Panc1 (cell line): ENCODE results near the gene ADARB2. TPM values are rescaled to one million over a fixed set of nuclear protein-coding genes. Genes with fewer than 3 reads are reported as not detected.

ENCODE experiments used
- ATAC-seq: fragments of 200-7000 bp; cut with Tn5 transposase; 2 replicates; pipeline ENCODE4 v1.9.1; 2020; ENCODE audit warnings: mild to moderate bottlenecking, moderate library complexity
- BruUV-seq: library from RNA; stranded (reverse); fragments of 400-500 nt; replicated peaks from 2 replicates; lab custom pipeline; 2021; lab: Mats Ljungman, UMichigan
- CTCF ChIA-PET: fragments of 300-600 bp; sonication (Branson Sonifier 250); formaldehyde crosslinking; loops from one replicate; lab custom pipeline; 2022; ENCODE audit warnings: antibody characterized with exemption; lab: Charles Lee
- POLR2A ChIA-PET: fragments of 300-600 bp; sonication (Branson Sonifier 250); formaldehyde crosslinking; loops from one replicate; lab custom pipeline; 2022; ENCODE audit warnings: antibody characterized with exemption; lab: Charles Lee
- DNase-seq: peaks from one replicate; pipeline ENCODE4 v3.0.0-alpha.2; 2010; ENCODE audit warnings: low read depth, low spot score
- H3K27ac ChIP-seq: 2 replicates; pipeline ENCODE4 v1.5.1; 2011; ENCODE audit warnings: mild to moderate bottlenecking, low read length, inconsistent platforms
- H3K27me3 ChIP-seq: fragments of 200-500 bp; sonication (Bioruptor generic); 2 replicates; pipeline ENCODE4 v1.6.0; 2014; ENCODE audit warnings: low read length, inconsistent platforms; ENCODE audit not compliant: control insufficient read depth, insufficient read depth
- H3K36me3 ChIP-seq: fragments of 200-500 bp; sonication (Bioruptor generic); 2 replicates; pipeline ENCODE4 v1.5.1; 2014; ENCODE audit warnings: inconsistent platforms, mild to moderate bottlenecking, low read length, moderate library complexity; ENCODE audit not compliant: control insufficient read depth, insufficient read depth
- H3K4me1 ChIP-seq: 2 replicates; pipeline ENCODE4 v1.5.1; 2011; ENCODE audit warnings: inconsistent platforms, mild to moderate bottlenecking, low read length, moderate library complexity; ENCODE audit not compliant: control insufficient read depth, insufficient read depth
- H3K4me3 ChIP-seq, 2 experiments: 2 replicates each; pipeline ENCODE4 v1.5.1; 2011 to 2012; ENCODE audit warnings: low read depth in 2 of 2, low read length in 2 of 2, mild to moderate bottlenecking in 2 of 2, inconsistent platforms in 1 of 2, moderate library complexity in 1 of 2
- H3K9me3 ChIP-seq: fragments of 200-500 bp; sonication (Bioruptor generic); 2 replicates; pipeline ENCODE4 v1.5.1; 2014; ENCODE audit warnings: low read depth, mild to moderate bottlenecking, inconsistent platforms, low read length, moderate library complexity; ENCODE audit not compliant: control insufficient read depth, insufficient read depth
- CTCF ChIP-seq: fragments of 450-650 bp; IDR thresholded peaks from 2 replicates; pipeline ENCODE4 v1.5.1; 2017; ENCODE audit warnings: mild to moderate bottlenecking
- POLR2AphosphoS5 ChIP-seq: IDR thresholded peaks from 2 replicates; pipeline ENCODE4 v1.6.1; 2012; ENCODE audit warnings: mild to moderate bottlenecking, low read depth, low read length, moderate library complexity
- REST ChIP-seq, 2 experiments: IDR thresholded peaks; 2 replicates each; pipeline ENCODE4 v1.6.1; 2011 to 2012; ENCODE audit warnings: low read depth in 2 of 2, control low read depth in 1 of 2, low read length in 1 of 2, mild to moderate bottlenecking in 1 of 2, moderate library complexity in 1 of 2; ENCODE audit not compliant: insufficient read depth in 1 of 2
- SIN3A ChIP-seq: IDR thresholded peaks from 2 replicates; pipeline ENCODE4 v1.6.1; 2012; ENCODE audit warnings: low read depth, mild to moderate bottlenecking, low read length, moderate library complexity, borderline replicate concordance; ENCODE audit not compliant: insufficient read depth
- TCF7L2 ChIP-seq: IDR thresholded peaks from 2 replicates; pipeline ENCODE4 v1.6.1; 2011; ENCODE audit warnings: mild to moderate bottlenecking, low read depth, low read length, inconsistent platforms
- in situ Hi-C: cut with HindIII; loops from 2 replicates; pipeline ENCODE4 v1.10.0; 2016; ENCODE audit warnings: low sequenced_read_pairs, low pct_unique_long_range_greater_than_20kb
- intact Hi-C: fragments of 100-400 bp; cut with micrococcal nuclease; formaldehyde crosslinking; loops from one replicate; pipeline ENCODE4 v1.10.0; 2022; ENCODE audit not compliant: unreplicated experiment
- total RNA-seq: library from RNA; stranded (reverse); gene quantifications from one replicate; pipeline ENCODE4 v1.2.1, GENCODE V29; 2021; ENCODE audit not compliant: unreplicated experiment

Gene ADARB2
- total RNA-seq, 1 experiment from 2014 or later = 0.31 TPM

- no peaks in the 10 kb centered on the region for H3K4me1 ChIP-seq
- no peaks in the 10 kb centered on the region for H3K9me3 ChIP-seq
- BruUV-seq = no TSS peak
- ATAC-seq = no peak
- in situ Hi-C loops (no loop called here), intact Hi-C loops (no loop called here)
- CTCF ChIA-PET = no interaction called here
- DNase-seq = no peak
- H3K4me3 ChIP-seq = no peak overlapping the region
- no peaks in the 10 kb centered on the region for H3K27me3 ChIP-seq
- POLR2A ChIA-PET = no interaction called here
- TF ChIP-seq POLR2AphosphoS5 (no peak), TCF7L2 (no peak), REST (IDR thresholded peaks at IDR 0.05; ENCODE audit: insufficient read depth in 1 of 2, low read depth in 2 of 2, low read length in 1 of 2) (no peak), SIN3A (no peak), CTCF (no peak)
- H3K27ac ChIP-seq = no peak overlapping the region
- H3K36me3 ChIP-seq = no peaks in the 10 kb centered on the region
These were observed 45.5 kb upstream of the ADARB2 start for GRCh38 chr10:1782841-1783240.

- POLR2A ChIA-PET = no interaction called here
- CTCF ChIA-PET = no interaction called here
- H3K4me1 ChIP-seq = no peaks in the 10 kb centered on the region
- DNase-seq = no peak
- ATAC-seq = no peak
- H3K9me3 ChIP-seq = no peaks in the 10 kb centered on the region
- TF ChIP-seq POLR2AphosphoS5 = no peak
- no peak for TF ChIP-seq SIN3A
- no peak for TF ChIP-seq REST (IDR thresholded peaks at IDR 0.05; ENCODE audit: insufficient read depth in 1 of 2, low read depth in 2 of 2, low read length in 1 of 2)
- no peak for TF ChIP-seq TCF7L2
- TF ChIP-seq CTCF = no peak
- H3K27ac ChIP-seq = no peak overlapping the region
- no peaks in the 10 kb centered on the region for H3K36me3 ChIP-seq
- no peaks in the 10 kb centered on the region for H3K27me3 ChIP-seq
- no peak overlapping the region for H3K4me3 ChIP-seq
- BruUV-seq = no TSS peak
- intact Hi-C loops = no loop called here
- in situ Hi-C loops = no loop called here
These were observed 42.5 kb upstream of the ADARB2 start for GRCh38 chr10:1779796-1780195.
